ENCODE measurements around the gene ZFP36.

The ZFP36 gene

DNA sequence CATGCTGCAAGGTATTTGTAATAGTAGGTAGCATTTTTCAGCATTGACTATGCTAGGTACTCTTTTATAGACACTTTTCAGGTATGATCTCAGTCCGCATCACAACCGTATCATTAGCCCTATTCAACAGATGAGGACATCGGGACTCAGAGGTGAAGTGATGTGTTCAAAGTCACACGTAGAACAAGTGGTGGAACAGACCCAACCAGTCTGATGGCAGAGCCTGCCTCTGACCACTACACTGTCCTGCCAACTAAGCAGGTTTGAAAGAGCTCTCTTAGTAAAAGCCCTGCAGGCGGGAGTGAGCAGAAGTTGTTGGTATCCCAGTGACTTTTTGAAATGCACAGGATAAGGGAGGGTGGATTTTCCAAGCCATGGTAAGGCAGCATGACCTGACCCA lies 35.9 kb upstream of the ZFP36 start:
- no peak overlapping the region for H2BK12ac ChIP-seq (ENCODE audit: low read length)
- DNase-seq (ENCODE audit: low spot score) = no peak

GRCh38 chr19:39372047-39372802 lies 34.4 kb upstream of the ZFP36 start:
- no CpG with 5 or more reads among the region's 8 CpGs for WGBS, 2 donors (ENCODE audit: extremely low coverage in 2 of 2, insufficient read length in 2 of 2, insufficient replicate concordance in 1 of 2)
- DNase-seq (ENCODE audit: low spot score) = no peak
- H3K9me3 ChIP-seq (replicated peaks in 1 of 2; ENCODE audit: control insufficient read depth in 2 of 2, insufficient read depth in 1 of 2, low read depth in 1 of 2, low read length in 2 of 2) = no peaks in the 10 kb centered on the region

More for the DNA sequence above, 35.9 kb upstream of the ZFP36 start:
- Histone ChIP-seq H3K36me3 (replicated peaks in 1 of 2; ENCODE audit: control insufficient read depth in 2 of 2, insufficient read depth in 2 of 2, low read length in 2 of 2) (peaks cover 57 to 87% of the 10 kb centered on the region in 2 donors), H2AFZ (ENCODE audit: low read length) (no peak overlapping the region), H3K27me3 (ENCODE audit: control insufficient read depth in 3 of 3, insufficient read depth in 3 of 3, low read depth in 1 of 3, low read length in 3 of 3) (no peaks in the 10 kb centered on the region), H3K23ac (ENCODE audit: low read depth, low read length, poor library complexity) (no peak overlapping the region), H3K4me1 (ENCODE audit: control insufficient read depth in 2 of 2, insufficient read depth in 1 of 2, low read depth in 1 of 2, low read length in 2 of 2) (no peaks in the 10 kb centered on the region), H2AK5ac (ENCODE audit: low read depth, low read length) (no peak overlapping the region), H3K4me2 (ENCODE audit: insufficient read depth, low read length, poor library complexity, severe bottlenecking) (no peak overlapping the region), H2BK120ac (ENCODE audit: low read depth, low read length) (no peak overlapping the region), H2BK15ac (ENCODE audit: low read length) (no peak overlapping the region), H3K4ac (ENCODE audit: low read length) (no peak overlapping the region), H3K14ac (ENCODE audit: low read length) (no peak overlapping the region), H3K79me1 (ENCODE audit: low read depth, low read length) (peaks cover 3% of the 10 kb centered on the region), H3K4me3 (ENCODE audit: low read length in 2 of 2) (no peak overlapping the region), H4K8ac (ENCODE audit: low read depth, low read length) (no peak overlapping the region), H3K27ac (replicated peaks; ENCODE audit: low read length) (no peak overlapping the region), H4K91ac (ENCODE audit: low read depth, low read length, poor library complexity) (no peak overlapping the region), H3K18ac (ENCODE audit: low read length) (no peak overlapping the region), H3K9ac (ENCODE audit: low read depth, low read length, poor library complexity) (no peak overlapping the region), H3K9me3 (replicated peaks in 1 of 2; ENCODE audit: control insufficient read depth in 2 of 2, insufficient read depth in 1 of 2, low read depth in 1 of 2, low read length in 2 of 2) (no peaks in the 10 kb centered on the region), H2BK5ac (ENCODE audit: low read length) (no peak overlapping the region)
- WGBS, 2 donors (ENCODE audit: extremely low coverage in 2 of 2, insufficient read length in 2 of 2, insufficient replicate concordance in 1 of 2) = no CpG with 5 or more reads among the region's 5 CpGs

DNA sequence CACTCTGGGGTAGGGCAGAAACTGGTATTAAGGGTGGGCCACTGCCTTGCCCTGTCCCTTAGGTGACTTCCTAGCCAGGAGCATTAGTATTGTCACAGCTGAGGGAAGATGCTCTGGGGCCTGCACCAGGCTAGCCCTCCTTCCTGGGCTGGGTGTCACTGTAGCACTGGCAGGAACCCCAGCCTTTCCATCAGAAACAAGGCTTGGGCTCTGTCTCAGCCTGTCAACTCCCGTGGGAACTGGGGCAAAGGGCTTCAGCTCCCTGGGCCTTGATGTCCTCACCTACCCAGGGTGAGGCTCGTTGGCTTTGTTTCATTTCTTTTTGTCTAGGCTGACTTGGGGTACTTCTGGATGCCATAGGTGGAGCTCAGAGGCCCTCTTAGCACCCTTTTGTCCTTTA lies 33.7 kb upstream of the ZFP36 start:
- Histone ChIP-seq H3K9ac (ENCODE audit: low read depth, low read length, poor library complexity) (no peak overlapping the region), H3K27ac (replicated peaks; ENCODE audit: low read length) (no peak overlapping the region), H3K4me1 (ENCODE audit: control insufficient read depth in 2 of 2, insufficient read depth in 1 of 2, low read depth in 1 of 2, low read length in 2 of 2) (no peaks in the 10 kb centered on the region), H2AFZ (ENCODE audit: low read length) (no peak overlapping the region), H2BK15ac (ENCODE audit: low read length) (no peak overlapping the region), H4K91ac (ENCODE audit: low read depth, low read length, poor library complexity) (no peak overlapping the region), H3K23ac (ENCODE audit: low read depth, low read length, poor library complexity) (no peak overlapping the region), H3K9me3 (replicated peaks in 1 of 2; ENCODE audit: control insufficient read depth in 2 of 2, insufficient read depth in 1 of 2, low read depth in 1 of 2, low read length in 2 of 2) (no peaks in the 10 kb centered on the region), H2BK5ac (ENCODE audit: low read length) (no peak overlapping the region), H3K36me3 (replicated peaks in 1 of 2; ENCODE audit: control insufficient read depth in 2 of 2, insufficient read depth in 2 of 2, low read length in 2 of 2) (peaks cover 77 to 93% of the 10 kb centered on the region in 2 donors), H3K27me3 (ENCODE audit: control insufficient read depth in 3 of 3, insufficient read depth in 3 of 3, low read depth in 1 of 3, low read length in 3 of 3) (no peaks in the 10 kb centered on the region), H3K4ac (ENCODE audit: low read length) (no peak overlapping the region), H3K18ac (ENCODE audit: low read length) (no peak overlapping the region), H4K8ac (ENCODE audit: low read depth, low read length) (no peak overlapping the region), H2BK120ac (ENCODE audit: low read depth, low read length) (no peak overlapping the region), H3K4me3 (ENCODE audit: low read length in 2 of 2) (no peak overlapping the region), H2BK12ac (ENCODE audit: low read length) (no peak overlapping the region), H3K79me1 (ENCODE audit: low read depth, low read length) (peaks cover 3% of the 10 kb centered on the region), H2AK5ac (ENCODE audit: low read depth, low read length) (no peak overlapping the region), H3K4me2 (ENCODE audit: insufficient read depth, low read length, poor library complexity, severe bottlenecking) (no peak overlapping the region), H3K14ac (ENCODE audit: low read length) (no peak overlapping the region)
- DNase-seq (ENCODE audit: low spot score) = no peak
- WGBS, 2 donors (ENCODE audit: extremely low coverage in 2 of 2, insufficient read length in 2 of 2, insufficient replicate concordance in 1 of 2) = no CpG with 5 or more reads among the region's 2 CpGs

More at GRCh38 chr19:39372047-39372802, 34.4 kb upstream of the ZFP36 start:
- H3K36me3 ChIP-seq (replicated peaks in 1 of 2; ENCODE audit: control insufficient read depth in 2 of 2, insufficient read depth in 2 of 2, low read length in 2 of 2) = peaks cover 70 to 87% of the 10 kb centered on the region in 2 donors
- no peak overlapping the region for H3K4me3 ChIP-seq (ENCODE audit: low read length in 2 of 2)
- peaks cover 3% of the 10 kb centered on the region for H3K79me1 ChIP-seq (ENCODE audit: low read depth, low read length)
- H3K4me2 ChIP-seq (ENCODE audit: insufficient read depth, low read length, poor library complexity, severe bottlenecking) = no peak overlapping the region
- no peak overlapping the region for H4K8ac ChIP-seq (ENCODE audit: low read depth, low read length)
- no peak overlapping the region for H3K4ac ChIP-seq (ENCODE audit: low read length)
- no peak overlapping the region for H3K18ac ChIP-seq (ENCODE audit: low read length)
- no peak overlapping the region for H2AK5ac ChIP-seq (ENCODE audit: low read depth, low read length)
- no peaks in the 10 kb centered on the region for H3K27me3 ChIP-seq (ENCODE audit: control insufficient read depth in 3 of 3, insufficient read depth in 3 of 3, low read depth in 1 of 3, low read length in 3 of 3)
- H3K27ac ChIP-seq (replicated peaks; ENCODE audit: low read length) = no peak overlapping the region
- no peak overlapping the region for H2BK15ac ChIP-seq (ENCODE audit: low read length)
- H3K14ac ChIP-seq (ENCODE audit: low read length) = no peak overlapping the region
- no peak overlapping the region for H2BK5ac ChIP-seq (ENCODE audit: low read length)
- no peak overlapping the region for H2BK12ac ChIP-seq (ENCODE audit: low read length)
- no peaks in the 10 kb centered on the region for H3K4me1 ChIP-seq (ENCODE audit: control insufficient read depth in 2 of 2, insufficient read depth in 1 of 2, low read depth in 1 of 2, low read length in 2 of 2)
- H3K23ac ChIP-seq (ENCODE audit: low read depth, low read length, poor library complexity) = no peak overlapping the region
- H2AFZ ChIP-seq (ENCODE audit: low read length) = no peak overlapping the region
- no peak overlapping the region for H2BK120ac ChIP-seq (ENCODE audit: low read depth, low read length)
- H3K9ac ChIP-seq (ENCODE audit: low read depth, low read length, poor library complexity) = no peak overlapping the region
- no peak overlapping the region for H4K91ac ChIP-seq (ENCODE audit: low read depth, low read length, poor library complexity)

GRCh38 chr19:39375929-39376328 lies 30.7 kb upstream of the ZFP36 start:
- no peak overlapping the region for H4K8ac ChIP-seq (ENCODE audit: low read depth, low read length)
- no peak overlapping the region for H3K4me2 ChIP-seq (ENCODE audit: insufficient read depth, low read length, poor library complexity, severe bottlenecking)
- no peak overlapping the region for H3K14ac ChIP-seq (ENCODE audit: low read length)
- H3K27ac ChIP-seq (replicated peaks; ENCODE audit: low read length) = no peak overlapping the region
- H3K79me1 ChIP-seq (ENCODE audit: low read depth, low read length) = no peaks in the 10 kb centered on the region
- no peak overlapping the region for H3K18ac ChIP-seq (ENCODE audit: low read length)
- no peak overlapping the region for H2BK120ac ChIP-seq (ENCODE audit: low read depth, low read length)
- no peak overlapping the region for H2BK12ac ChIP-seq (ENCODE audit: low read length)
- no peak overlapping the region for H3K23ac ChIP-seq (ENCODE audit: low read depth, low read length, poor library complexity)
- H4K91ac ChIP-seq (ENCODE audit: low read depth, low read length, poor library complexity) = no peak overlapping the region
- H2BK5ac ChIP-seq (ENCODE audit: low read length) = no peak overlapping the region
- H3K36me3 ChIP-seq (replicated peaks in 1 of 2; ENCODE audit: control insufficient read depth in 2 of 2, insufficient read depth in 2 of 2, low read length in 2 of 2) = peaks cover 78 to 94% of the 10 kb centered on the region in 2 donors
- H3K9me3 ChIP-seq (replicated peaks in 1 of 2; ENCODE audit: control insufficient read depth in 2 of 2, insufficient read depth in 1 of 2, low read depth in 1 of 2, low read length in 2 of 2) = no peaks in the 10 kb centered on the region
- no peak overlapping the region for H2AK5ac ChIP-seq (ENCODE audit: low read depth, low read length)
- no peak overlapping the region for H3K4me3 ChIP-seq (ENCODE audit: low read length in 2 of 2)
- no peak overlapping the region for H2BK15ac ChIP-seq (ENCODE audit: low read length)
- no peak overlapping the region for H2AFZ ChIP-seq (ENCODE audit: low read length)
- no peak for DNase-seq (ENCODE audit: low spot score)
- H3K9ac ChIP-seq (ENCODE audit: low read depth, low read length, poor library complexity) = no peak overlapping the region
- no peaks in the 10 kb centered on the region for H3K4me1 ChIP-seq (ENCODE audit: control insufficient read depth in 2 of 2, insufficient read depth in 1 of 2, low read depth in 1 of 2, low read length in 2 of 2)
- no peaks in the 10 kb centered on the region for H3K27me3 ChIP-seq (ENCODE audit: control insufficient read depth in 3 of 3, insufficient read depth in 3 of 3, low read depth in 1 of 3, low read length in 3 of 3)
- no peak overlapping the region for H3K4ac ChIP-seq (ENCODE audit: low read length)

Measured in neuronal stem cell (in vitro differentiated cells).